A673 (cell line): ENCODE measurements around the gene CXCR6.

ENCODE experiments used
- CTCF ChIP-seq: fragments of 300-800, 200-600 bp; sonication (generic); conservative IDR thresholded peaks from 2 replicates; pipeline ENCODE4 v1.5.1; 2017; ENCODE audit warnings: low read depth, mild to moderate bottlenecking, antibody characterized with exemption, low read length, moderate library complexity, mixed read lengths
- EZH2 ChIP-seq: fragments of 200-600 bp; sonication (generic); IDR thresholded peaks from 2 replicates; pipeline ENCODE4 v1.6.1; 2017; ENCODE audit warnings: borderline replicate concordance, low read depth, mild to moderate bottlenecking, mixed read lengths, antibody characterized with exemption, low read length; ENCODE audit not compliant: poor library complexity, severe bottlenecking

- TF ChIP-seq EZH2: no peak
- no peak for TF ChIP-seq CTCF
Observed at GRCh38 chr3:45905755-45906154, 37.5 kb upstream of the CXCR6 start.
